Endothelial cell of umbilical vein (primary cell): Measurements from ENCODE around the gene PLCD3. TPM values are rescaled to one million over a fixed set of nuclear protein-coding genes. Genes with fewer than 3 reads are reported as not detected.

Experiments used
- BruUV-seq: library from RNA; stranded (reverse); fragments of 400-500 nt; replicated peaks from 2 replicates; lab custom pipeline; 2021; lab: Mats Ljungman, UMichigan
- CTCF ChIA-PET: fragments of 300-600, 350-600 bp; sonication (Branson Sonifier 250); formaldehyde crosslinking; loops from one replicate; lab custom pipeline; 2021; ENCODE audit warnings: antibody characterized with exemption, inconsistent platforms; lab: Charles Lee
- POLR2A ChIA-PET: fragments of 300-600, 350-600 bp; sonication (Branson Sonifier 250); formaldehyde crosslinking; loops from one replicate; lab custom pipeline; 2021; ENCODE audit warnings: antibody characterized with exemption, inconsistent platforms; lab: Charles Lee
- DNase-seq: peaks from one replicate; pipeline ENCODE4 v3.0.0-alpha.2; 2011; ENCODE audit warnings: low read depth, low spot score
- FAIRE-seq: peaks from 2 replicates; lab custom pipeline; 2011; peaks lifted over from hg19 to GRCh38; lab: Jason Lieb, UNC
- H2AFZ ChIP-seq: 2 replicates; pipeline ENCODE4 v1.6.0; 2012; ENCODE audit warnings: low read depth, low read length, control low read depth, inconsistent platforms
- H3K27ac ChIP-seq: 2 replicates; pipeline ENCODE4 v1.5.1; 2011; ENCODE audit warnings: low read depth, mild to moderate bottlenecking, control low read depth, low read length, moderate library complexity; ENCODE audit not compliant: insufficient read depth
- H3K27me3 ChIP-seq, 2 experiments: 2 replicates each; pipeline versions ENCODE4 v1.6.0 to v1.6.1; 2011; ENCODE audit warnings: low read length in 2 of 2, mixed read lengths in 1 of 2; ENCODE audit not compliant: control insufficient read depth in 2 of 2, insufficient read depth in 2 of 2
- H3K36me3 ChIP-seq, 2 experiments: 2 replicates in 1 of 2; 3 replicates in 1 of 2; pipeline ENCODE4 v1.5.1; 2011; ENCODE audit warnings: low read length in 2 of 2, mild to moderate bottlenecking in 1 of 2, moderate library complexity in 1 of 2; ENCODE audit not compliant: control insufficient read depth in 2 of 2, insufficient read depth in 2 of 2; ENCODE audit errors: extremely low read depth in 1 of 2
- H3K4me1 ChIP-seq: 3 replicates; pipeline ENCODE4 v1.5.1; 2011; ENCODE audit warnings: mild to moderate bottlenecking, low read length; ENCODE audit not compliant: control insufficient read depth, insufficient read depth; ENCODE audit errors: extremely low read depth
- H3K4me2 ChIP-seq: 2 replicates; pipeline ENCODE4 v1.6.1; 2011; ENCODE audit warnings: low read length, control low read depth, mixed read lengths; ENCODE audit not compliant: insufficient read depth
- H3K4me3 ChIP-seq, 3 experiments: fragments of 200-600 bp in 1 of 3; sonication (generic), shearing (Covaris generic) in 1 of 3; replicated peaks in 1 of 3; 2 replicates each; pipeline ENCODE4 v1.5.1; 2011 to 2016; ENCODE audit warnings: control low read depth in 3 of 3, low read length in 3 of 3, mild to moderate bottlenecking in 2 of 3, inconsistent platforms in 1 of 3, low read depth in 1 of 3, moderate library complexity in 1 of 3; ENCODE audit not compliant: insufficient read depth in 1 of 3
- H3K79me2 ChIP-seq: 2 replicates; pipeline ENCODE4 v1.6.0; 2012; ENCODE audit warnings: low read length, inconsistent platforms; ENCODE audit not compliant: control insufficient read depth, insufficient read depth
- H3K9ac ChIP-seq: replicated peaks from 2 replicates; pipeline ENCODE3; 2011; ENCODE audit warnings: low read length, control low read depth; ENCODE audit not compliant: insufficient read depth; ENCODE audit errors: extremely low read depth
- H3K9me1 ChIP-seq: replicated peaks from 3 replicates; pipeline ENCODE4 v1.6.0; 2011; ENCODE audit warnings: mild to moderate bottlenecking, low read length; ENCODE audit not compliant: control insufficient read depth, insufficient read depth; ENCODE audit errors: extremely low read depth
- H3K9me3 ChIP-seq: replicated peaks from 2 replicates; pipeline ENCODE4 v1.5.1; 2012; ENCODE audit warnings: low read length, inconsistent platforms; ENCODE audit not compliant: control insufficient read depth, insufficient read depth
- H4K20me1 ChIP-seq: replicated peaks from 2 replicates; pipeline ENCODE3; 2011; ENCODE audit warnings: mild to moderate bottlenecking, low read length; ENCODE audit not compliant: control insufficient read depth, insufficient read depth; ENCODE audit errors: extremely low read depth
- EZH2 ChIP-seq: IDR thresholded peaks from 2 replicates; pipeline ENCODE4 v1.6.1; 2012; ENCODE audit warnings: borderline replicate concordance, low read depth, mild to moderate bottlenecking, moderate library complexity, low read length, inconsistent platforms; ENCODE audit not compliant: severe bottlenecking
- POLR2A ChIP-seq: IDR thresholded peaks from 2 replicates; pipeline ENCODE4 v1.6.1; 2012; ENCODE audit warnings: low read depth, mild to moderate bottlenecking, control low read depth, low read length
- POLR2AphosphoS5 ChIP-seq: IDR thresholded peaks from 2 replicates; pipeline ENCODE4 v1.6.1; 2012; ENCODE audit warnings: low read depth, mild to moderate bottlenecking, control low read depth, low read length, moderate library complexity; ENCODE audit not compliant: insufficient read depth
- dilution Hi-C: fragments of 300-500 bp; cut with MboI; formaldehyde crosslinking; loops from one replicate; pipeline ENCODE4 v1.15.0; 2019; ENCODE audit warnings: low sequenced_read_pairs; ENCODE audit not compliant: extremely low pct_ligation_motif_present
- intact Hi-C: fragments of 100-400 bp; cut with micrococcal nuclease; formaldehyde crosslinking; loops from one replicate; pipeline ENCODE4 v1.10.0; 2022
- polyA plus RNA-seq, 4 experiments: library from polyadenylated mRNA; depleted of rRNA in 3 of 4; stranded (reverse) in 3 of 4; unstranded in 1 of 4; fragments of >200 nt; gene quantifications; 2 replicates each; pipeline versions ENCODE4 v1.2.1 to v1.2.3, GENCODE V29; 2011 to 2012; ENCODE audit warnings: missing spikeins in 1 of 4
- total RNA-seq: library from RNA; stranded (reverse); gene quantifications from 2 replicates; pipeline ENCODE4 v1.2.3, GENCODE V29; 2021
- TF ChIP-seq, protein P1 (sequence below): IDR thresholded peaks from 2 replicates; pipeline ENCODE4 v1.6.1; 2011; ENCODE audit not compliant: insufficient read depth, insufficient read length
- TF ChIP-seq, protein P2 (sequence below), 2 donors: IDR thresholded peaks; 1 replicate in 1 of 2; 2 replicates in 1 of 2; pipeline ENCODE4 v1.5.1; 2011; ENCODE audit warnings: low read length in 2 of 2, mild to moderate bottlenecking in 2 of 2, moderate library complexity in 2 of 2, control low read depth in 1 of 2, inconsistent platforms in 1 of 2, low read depth in 1 of 2; ENCODE audit not compliant: insufficient read depth in 1 of 2; ENCODE audit errors: extremely low read depth in 1 of 2

PLCD3 gene
- total and polyA plus RNA-seq, 2 donors (not counting 3 experiments of a cell fraction or from before 2014, with no cell fraction given) = 30.4 to 43.1 TPM

DNA sequence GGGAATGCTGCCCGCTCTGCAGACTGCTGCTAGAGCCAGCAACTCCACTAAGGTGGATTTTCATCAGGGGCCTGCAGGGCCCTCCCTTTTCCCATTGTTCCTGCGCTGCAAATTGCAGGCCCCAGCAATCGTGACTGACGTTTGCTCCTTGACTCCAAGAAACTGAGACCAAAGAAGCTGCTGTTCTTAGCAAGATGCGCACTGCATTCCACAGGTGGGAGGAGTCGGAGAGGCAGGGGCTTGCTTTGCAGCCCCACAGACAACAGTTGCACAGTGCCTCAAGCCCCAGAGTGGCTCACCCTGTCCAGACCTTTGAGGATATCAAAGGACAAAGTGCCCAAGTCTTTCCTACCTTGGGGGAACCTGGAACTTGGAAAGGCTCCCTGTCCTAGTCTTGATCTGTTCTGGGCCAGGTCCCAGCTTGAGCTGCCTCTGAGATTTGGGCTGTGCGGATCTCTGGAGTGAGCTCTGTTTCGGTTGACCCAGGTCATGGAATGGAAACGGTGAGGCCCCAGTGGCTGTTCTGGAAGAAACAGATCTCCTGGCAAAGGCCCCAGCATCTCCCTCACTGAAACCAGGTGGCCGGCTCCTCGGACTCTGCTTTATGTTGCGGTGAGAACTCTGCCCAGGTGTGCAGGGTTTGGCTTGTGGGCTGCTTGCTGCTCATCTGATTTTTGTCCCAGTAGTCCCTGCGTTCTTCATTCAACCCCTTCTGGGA is 24.9 kb downstream of the PLCD3 start:
- no peaks in the 10 kb centered on the region for H4K20me1 ChIP-seq
- no TSS peak for BruUV-seq
- H3K4me2 ChIP-seq = no peak overlapping the region
- POLR2A ChIA-PET = no interaction called here
- no peaks in the 10 kb centered on the region for H3K79me2 ChIP-seq
- H3K9ac ChIP-seq = no peak overlapping the region
- no peaks in the 10 kb centered on the region for H3K4me1 ChIP-seq
- peaks cover 28 to 48% of the 10 kb centered on the region in 2 experiments for H3K36me3 ChIP-seq
- no peaks in the 10 kb centered on the region for H3K9me1 ChIP-seq
- DNase-seq = no peak
- no peak for FAIRE-seq
- H3K9me3 ChIP-seq = no peaks in the 10 kb centered on the region
- no peak overlapping the region for H2AFZ ChIP-seq
- TF ChIP-seq, protein P1, sequence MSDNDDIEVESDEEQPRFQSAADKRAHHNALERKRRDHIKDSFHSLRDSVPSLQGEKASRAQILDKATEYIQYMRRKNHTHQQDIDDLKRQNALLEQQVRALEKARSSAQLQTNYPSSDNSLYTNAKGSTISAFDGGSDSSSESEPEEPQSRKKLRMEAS = no peak
- TF ChIP-seq EZH2 (no peak), POLR2AphosphoS5 (no peak), POLR2A (no peak)
- TF ChIP-seq, protein P2, sequence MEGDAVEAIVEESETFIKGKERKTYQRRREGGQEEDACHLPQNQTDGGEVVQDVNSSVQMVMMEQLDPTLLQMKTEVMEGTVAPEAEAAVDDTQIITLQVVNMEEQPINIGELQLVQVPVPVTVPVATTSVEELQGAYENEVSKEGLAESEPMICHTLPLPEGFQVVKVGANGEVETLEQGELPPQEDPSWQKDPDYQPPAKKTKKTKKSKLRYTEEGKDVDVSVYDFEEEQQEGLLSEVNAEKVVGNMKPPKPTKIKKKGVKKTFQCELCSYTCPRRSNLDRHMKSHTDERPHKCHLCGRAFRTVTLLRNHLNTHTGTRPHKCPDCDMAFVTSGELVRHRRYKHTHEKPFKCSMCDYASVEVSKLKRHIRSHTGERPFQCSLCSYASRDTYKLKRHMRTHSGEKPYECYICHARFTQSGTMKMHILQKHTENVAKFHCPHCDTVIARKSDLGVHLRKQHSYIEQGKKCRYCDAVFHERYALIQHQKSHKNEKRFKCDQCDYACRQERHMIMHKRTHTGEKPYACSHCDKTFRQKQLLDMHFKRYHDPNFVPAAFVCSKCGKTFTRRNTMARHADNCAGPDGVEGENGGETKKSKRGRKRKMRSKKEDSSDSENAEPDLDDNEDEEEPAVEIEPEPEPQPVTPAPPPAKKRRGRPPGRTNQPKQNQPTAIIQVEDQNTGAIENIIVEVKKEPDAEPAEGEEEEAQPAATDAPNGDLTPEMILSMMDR (IDR thresholded peaks at IDR 0.05; ENCODE audit: extremely low read depth in 1 of 2, insufficient read depth in 1 of 2, low read depth in 1 of 2, low read length in 2 of 2) = no peak
- CTCF ChIA-PET = interaction anchor here (1.7 to 3.5 kb wide), 5 partner anchors 8 to 28 kb away, joined by 8 to 61 read pairs (median 11); partner anchors contain the start of genes ACBD4 and PLCD3
- H3K27me3 ChIP-seq = no peaks in the 10 kb centered on the region
- intact Hi-C loops = no loop called here
- dilution Hi-C loops = no loop called here
- H3K27ac ChIP-seq = no peak overlapping the region
- H3K4me3 ChIP-seq = no peak overlapping the region
